HUES48 (cell line): ENCODE results near the gene GCDH.
A peak's percentile ranks its signal among the peaks of the same experiment; 100 is the strongest.
"Not testable (repeated sequence)": the region's sequence is repeated elsewhere in the genome, so short reads cannot be mapped to it uniquely, and the experiment has no call there.

Experiments
- H3K27ac ChIP-seq: one replicate; pipeline ENCODE4 v1.7.0; 2013; ENCODE audit warnings: low read depth, low read length, inconsistent platforms
- H3K27me3 ChIP-seq: 2 replicates; pipeline ENCODE4 v1.6.1; 2013; ENCODE audit warnings: mild to moderate bottlenecking, low read length; ENCODE audit not compliant: control insufficient read depth, insufficient read depth
- H3K36me3 ChIP-seq: 2 replicates; pipeline ENCODE4 v1.6.1; 2013; ENCODE audit warnings: low read length; ENCODE audit not compliant: control insufficient read depth, insufficient read depth
- H3K4me1 ChIP-seq: 2 replicates; pipeline ENCODE4 v1.6.1; 2013; ENCODE audit warnings: mild to moderate bottlenecking, low read length; ENCODE audit not compliant: control insufficient read depth, insufficient read depth
- H3K4me3 ChIP-seq: 2 replicates; pipeline ENCODE4 v1.5.1; 2013; ENCODE audit warnings: mild to moderate bottlenecking, low read depth, low read length
- H3K9ac ChIP-seq: 2 replicates; pipeline ENCODE4 v1.6.1; 2013; ENCODE audit warnings: mild to moderate bottlenecking, low read depth, low read length, moderate library complexity
- H3K9me3 ChIP-seq: 2 replicates; pipeline ENCODE4 v1.6.1; 2013; ENCODE audit warnings: low read length; ENCODE audit not compliant: control insufficient read depth, insufficient read depth

Gene GCDH

GRCh38 chr19:12913011-12913561 lies 22.1 kb downstream of the GCDH start:
- Histone ChIP-seq H3K27me3 (peaks cover 3% of the 10 kb centered on the region), H3K4me3 (peak overlapping the region; percentile 8; the same call in 1 of the 2 replicates), H3K9ac (peak overlapping the region; percentile 44), H3K4me1 (peaks cover 22% of the 10 kb centered on the region), H3K9me3 (no peaks in the 10 kb centered on the region), H3K27ac (peak overlapping the region; percentile 72), H3K36me3 (no peaks in the 10 kb centered on the region)

- Histone ChIP-seq H3K9me3 (no peaks in the 10 kb centered on the region), H3K36me3 (no peaks in the 10 kb centered on the region), H3K4me1 (peaks cover 22% of the 10 kb centered on the region), H3K9ac (peak overlapping the region; percentile 1; the same call in 1 of the 2 replicates), H3K4me3 (no peak overlapping the region), H3K27me3 (peaks cover 11% of the 10 kb centered on the region), H3K27ac (peak overlapping the region; percentile 72)
Measured at GRCh38 chr19:12913851-12914690, 23.1 kb downstream of the GCDH start.

- H3K36me3 ChIP-seq, H3K4me3 ChIP-seq, H3K9me3 ChIP-seq, H3K9ac ChIP-seq, H3K27ac ChIP-seq: not testable (repeated sequence)
- Histone ChIP-seq H3K27me3 (peaks cover 11% of the 10 kb centered on the region), H3K4me1 (peaks cover 22% of the 10 kb centered on the region)
Measured at GRCh38 chr19:12915860-12916259, 24.9 kb downstream of the GCDH start.

GRCh38 chr19:12918253-12918652 lies 27.3 kb downstream of the GCDH start:
- H3K4me1 ChIP-seq, result peaks cover 10% of the 10 kb centered on the region
- H3K27ac ChIP-seq, result no peak overlapping the region
- no peaks in the 10 kb centered on the region for H3K9me3 ChIP-seq
- peaks cover 11% of the 10 kb centered on the region for H3K36me3 ChIP-seq
- no peak overlapping the region for H3K4me3 ChIP-seq
- peaks cover 11% of the 10 kb centered on the region for H3K27me3 ChIP-seq
- H3K9ac ChIP-seq, result no peak overlapping the region

- Histone ChIP-seq H3K9ac (no peak overlapping the region), H3K27ac (no peak overlapping the region), H3K4me1 (no peaks in the 10 kb centered on the region), H3K27me3 (peaks cover 11% of the 10 kb centered on the region), H3K9me3 (no peaks in the 10 kb centered on the region), H3K36me3 (peaks cover 34% of the 10 kb centered on the region), H3K4me3 (no peak overlapping the region)
Measured at GRCh38 chr19:12921047-12921446, 30.1 kb downstream of the GCDH start.

GRCh38 chr19:12922959-12923358 lies 32.0 kb downstream of the GCDH start:
- Histone ChIP-seq H3K27me3 (peaks cover 9% of the 10 kb centered on the region), H3K36me3 (peaks cover 46% of the 10 kb centered on the region), H3K4me1 (no peaks in the 10 kb centered on the region), H3K27ac (no peak overlapping the region), H3K9ac (no peak overlapping the region), H3K4me3 (no peak overlapping the region), H3K9me3 (no peaks in the 10 kb centered on the region)

GRCh38 chr19:12924621-12925310 lies 33.8 kb downstream of the GCDH start:
- Histone ChIP-seq H3K27me3 (no peaks in the 10 kb centered on the region), H3K4me1 (no peaks in the 10 kb centered on the region), H3K27ac (no peak overlapping the region), H3K36me3 (peaks cover 63% of the 10 kb centered on the region), H3K4me3 (no peak overlapping the region), H3K9ac (no peak overlapping the region), H3K9me3 (no peaks in the 10 kb centered on the region)

GRCh38 chr19:12930002-12930645 lies 39.2 kb downstream of the GCDH start:
- peaks cover 50% of the 10 kb centered on the region for H3K36me3 ChIP-seq
- H3K9me3 ChIP-seq, result no peaks in the 10 kb centered on the region

GRCh38 chr19:12932392-12933286 lies 41.7 kb downstream of the GCDH start:
- H3K27ac ChIP-seq, result no peak overlapping the region
- H3K36me3 ChIP-seq, result peaks cover 36% of the 10 kb centered on the region

More at GRCh38 chr19:12930002-12930645, 39.2 kb downstream of the GCDH start:
- Histone ChIP-seq H3K27ac (no peak overlapping the region), H3K4me3 (no peak overlapping the region), H3K27me3 (no peaks in the 10 kb centered on the region), H3K4me1 (peaks cover 8% of the 10 kb centered on the region), H3K9ac (no peak overlapping the region)

More at GRCh38 chr19:12932392-12933286, 41.7 kb downstream of the GCDH start:
- H3K9me3 ChIP-seq, result no peaks in the 10 kb centered on the region
- no peaks in the 10 kb centered on the region for H3K27me3 ChIP-seq
- H3K4me3 ChIP-seq, result peak overlapping the region; percentile 88
- peak overlapping the region; percentile 83 for H3K9ac ChIP-seq
- peaks cover 14% of the 10 kb centered on the region for H3K4me1 ChIP-seq
